Ovary (tissue), 3 donors: ENCODE measurements around the gene SIX3.

Source experiments
- CTCF ChIP-seq, 3 donors: fragments of 450-650 bp in 2 of 3; fragments of 200-600 bp in 1 of 3; IDR thresholded peaks; one replicate each; pipeline versions ENCODE4 v1.5.1 to v1.8.0; 2016 to 2022; ENCODE audit warnings: antibody characterized with exemption in 3 of 3, mild to moderate bottlenecking in 1 of 3
- EP300 ChIP-seq: sonication (generic); formaldehyde crosslinking; IDR thresholded peaks from one replicate; pipeline ENCODE4 v1.6.1; 2017; ENCODE audit warnings: antibody characterized with exemption
- POLR2A ChIP-seq: fragments of 450-650 bp; IDR thresholded peaks from one replicate; pipeline ENCODE4 v1.6.1; 2017; ENCODE audit warnings: antibody characterized with exemption, mild to moderate bottlenecking, moderate library complexity
- donor health status: DM: no; HTN: no; CAD: no.

GRCh38 chr2:44916291-44916690 is 25.2 kb upstream of the SIX3 start:
- TF ChIP-seq CTCF (IDR thresholded peaks at IDR 0.05) (no peak), EP300 (no peak), POLR2A (no peak)
